Endothelial cell of umbilical vein (primary cell): ENCODE measurements around the gene MAP4K1. TPM values are rescaled to one million over a fixed set of nuclear protein-coding genes. Genes with fewer than 3 reads are reported as not detected.

Source experiments
- BruUV-seq: library from RNA; stranded (reverse); fragments of 400-500 nt; replicated peaks from 2 replicates; lab custom pipeline; 2021; lab: Mats Ljungman, UMichigan
- CTCF ChIA-PET: fragments of 300-600, 350-600 bp; sonication (Branson Sonifier 250); formaldehyde crosslinking; loops from one replicate; lab custom pipeline; 2021; ENCODE audit warnings: antibody characterized with exemption, inconsistent platforms; lab: Charles Lee
- POLR2A ChIA-PET: fragments of 300-600, 350-600 bp; sonication (Branson Sonifier 250); formaldehyde crosslinking; loops from one replicate; lab custom pipeline; 2021; ENCODE audit warnings: antibody characterized with exemption, inconsistent platforms; lab: Charles Lee
- DNase-seq: peaks from one replicate; pipeline ENCODE4 v3.0.0-alpha.2; 2011; ENCODE audit warnings: low read depth, low spot score
- FAIRE-seq: peaks from 2 replicates; lab custom pipeline; 2011; peaks lifted over from hg19 to GRCh38; lab: Jason Lieb, UNC
- H2AFZ ChIP-seq: 2 replicates; pipeline ENCODE4 v1.6.0; 2012; ENCODE audit warnings: low read depth, low read length, control low read depth, inconsistent platforms
- H3K27ac ChIP-seq: 2 replicates; pipeline ENCODE4 v1.5.1; 2011; ENCODE audit warnings: low read depth, mild to moderate bottlenecking, control low read depth, low read length, moderate library complexity; ENCODE audit not compliant: insufficient read depth
- H3K27me3 ChIP-seq, 2 experiments: 2 replicates each; pipeline versions ENCODE4 v1.6.0 to v1.6.1; 2011; ENCODE audit warnings: low read length in 2 of 2, mixed read lengths in 1 of 2; ENCODE audit not compliant: control insufficient read depth in 2 of 2, insufficient read depth in 2 of 2
- H3K36me3 ChIP-seq, 2 experiments: 2 replicates in 1 of 2; 3 replicates in 1 of 2; pipeline ENCODE4 v1.5.1; 2011; ENCODE audit warnings: low read length in 2 of 2, mild to moderate bottlenecking in 1 of 2, moderate library complexity in 1 of 2; ENCODE audit not compliant: control insufficient read depth in 2 of 2, insufficient read depth in 2 of 2; ENCODE audit errors: extremely low read depth in 1 of 2
- H3K4me1 ChIP-seq: 3 replicates; pipeline ENCODE4 v1.5.1; 2011; ENCODE audit warnings: mild to moderate bottlenecking, low read length; ENCODE audit not compliant: control insufficient read depth, insufficient read depth; ENCODE audit errors: extremely low read depth
- H3K4me2 ChIP-seq: 2 replicates; pipeline ENCODE4 v1.6.1; 2011; ENCODE audit warnings: low read length, control low read depth, mixed read lengths; ENCODE audit not compliant: insufficient read depth
- H3K4me3 ChIP-seq, 3 experiments: fragments of 200-600 bp in 1 of 3; sonication (generic), shearing (Covaris generic) in 1 of 3; replicated peaks in 1 of 3; 2 replicates each; pipeline ENCODE4 v1.5.1; 2011 to 2016; ENCODE audit warnings: control low read depth in 3 of 3, low read length in 3 of 3, mild to moderate bottlenecking in 2 of 3, inconsistent platforms in 1 of 3, low read depth in 1 of 3, moderate library complexity in 1 of 3; ENCODE audit not compliant: insufficient read depth in 1 of 3
- H3K79me2 ChIP-seq: 2 replicates; pipeline ENCODE4 v1.6.0; 2012; ENCODE audit warnings: low read length, inconsistent platforms; ENCODE audit not compliant: control insufficient read depth, insufficient read depth
- H3K9ac ChIP-seq: replicated peaks from 2 replicates; pipeline ENCODE3; 2011; ENCODE audit warnings: low read length, control low read depth; ENCODE audit not compliant: insufficient read depth; ENCODE audit errors: extremely low read depth
- H3K9me1 ChIP-seq: replicated peaks from 3 replicates; pipeline ENCODE4 v1.6.0; 2011; ENCODE audit warnings: mild to moderate bottlenecking, low read length; ENCODE audit not compliant: control insufficient read depth, insufficient read depth; ENCODE audit errors: extremely low read depth
- H3K9me3 ChIP-seq: replicated peaks from 2 replicates; pipeline ENCODE4 v1.5.1; 2012; ENCODE audit warnings: low read length, inconsistent platforms; ENCODE audit not compliant: control insufficient read depth, insufficient read depth
- H4K20me1 ChIP-seq: replicated peaks from 2 replicates; pipeline ENCODE3; 2011; ENCODE audit warnings: mild to moderate bottlenecking, low read length; ENCODE audit not compliant: control insufficient read depth, insufficient read depth; ENCODE audit errors: extremely low read depth
- CTCF ChIP-seq, 2 donors: IDR thresholded peaks; 1 replicate in 1 of 2; 2 replicates in 1 of 2; pipeline ENCODE4 v1.5.1; 2011; ENCODE audit warnings: low read length in 2 of 2, mild to moderate bottlenecking in 2 of 2, moderate library complexity in 2 of 2, control low read depth in 1 of 2, inconsistent platforms in 1 of 2, low read depth in 1 of 2; ENCODE audit not compliant: insufficient read depth in 1 of 2; ENCODE audit errors: extremely low read depth in 1 of 2
- EZH2 ChIP-seq: IDR thresholded peaks from 2 replicates; pipeline ENCODE4 v1.6.1; 2012; ENCODE audit warnings: borderline replicate concordance, low read depth, mild to moderate bottlenecking, moderate library complexity, low read length, inconsistent platforms; ENCODE audit not compliant: severe bottlenecking
- FOS ChIP-seq: IDR thresholded peaks from 2 replicates; pipeline ENCODE4 v1.6.1; 2011; ENCODE audit warnings: mild to moderate bottlenecking, low read length, moderate library complexity, borderline replicate concordance; ENCODE audit not compliant: insufficient read depth
- GATA2 ChIP-seq: IDR thresholded peaks from 2 replicates; pipeline ENCODE4 v1.7.0; 2011; ENCODE audit warnings: low read depth, mild to moderate bottlenecking, moderate library complexity, mixed read lengths, low read length; ENCODE audit not compliant: insufficient read length, insufficient read depth
- JUN ChIP-seq: IDR thresholded peaks from 2 replicates; pipeline ENCODE4 v1.6.1; 2011; ENCODE audit warnings: borderline replicate concordance, low read depth; ENCODE audit not compliant: insufficient read length, insufficient read depth
- MYC ChIP-seq: IDR thresholded peaks from one replicate; pipeline ENCODE4 v1.6.1; 2011; ENCODE audit warnings: mild to moderate bottlenecking, low read depth, low read length
- POLR2A ChIP-seq: IDR thresholded peaks from 2 replicates; pipeline ENCODE4 v1.6.1; 2012; ENCODE audit warnings: low read depth, mild to moderate bottlenecking, control low read depth, low read length
- POLR2AphosphoS5 ChIP-seq: IDR thresholded peaks from 2 replicates; pipeline ENCODE4 v1.6.1; 2012; ENCODE audit warnings: low read depth, mild to moderate bottlenecking, control low read depth, low read length, moderate library complexity; ENCODE audit not compliant: insufficient read depth
- dilution Hi-C: fragments of 300-500 bp; cut with MboI; formaldehyde crosslinking; loops from one replicate; pipeline ENCODE4 v1.15.0; 2019; ENCODE audit warnings: low sequenced_read_pairs; ENCODE audit not compliant: extremely low pct_ligation_motif_present
- intact Hi-C: fragments of 100-400 bp; cut with micrococcal nuclease; formaldehyde crosslinking; loops from one replicate; pipeline ENCODE4 v1.10.0; 2022
- polyA plus RNA-seq, 4 experiments: library from polyadenylated mRNA; depleted of rRNA in 3 of 4; stranded (reverse) in 3 of 4; unstranded in 1 of 4; fragments of >200 nt; gene quantifications; 2 replicates each; pipeline versions ENCODE4 v1.2.1 to v1.2.3, GENCODE V29; 2011 to 2012; ENCODE audit warnings: missing spikeins in 1 of 4
- total RNA-seq: library from RNA; stranded (reverse); gene quantifications from 2 replicates; pipeline ENCODE4 v1.2.3, GENCODE V29; 2021
- TF ChIP-seq, protein P1 (sequence below): IDR thresholded peaks from 2 replicates; pipeline ENCODE4 v1.6.1; 2011; ENCODE audit not compliant: insufficient read depth, insufficient read length

MAP4K1 gene
- total and polyA plus RNA-seq, 2 donors (not counting 3 experiments of a cell fraction or from before 2014, with no cell fraction given) = 0.12 to 1.6 TPM

- ChIA-PET CTCF (no interaction called here), POLR2A (no interaction called here)
- Histone ChIP-seq H3K27me3 (no peaks in the 10 kb centered on the region), H3K4me3 (no peak overlapping the region), H3K27ac (no peak overlapping the region), H3K79me2 (no peaks in the 10 kb centered on the region), H3K9me3 (no peaks in the 10 kb centered on the region), H4K20me1 (no peaks in the 10 kb centered on the region), H2AFZ (no peak overlapping the region), H3K4me2 (no peak overlapping the region), H3K9ac (no peak overlapping the region), H3K9me1 (no peaks in the 10 kb centered on the region), H3K4me1 (no peaks in the 10 kb centered on the region), H3K36me3 (no peaks in the 10 kb centered on the region)
- DNase-seq (no peak), FAIRE-seq (no peak)
- intact Hi-C loops (no loop called here), dilution Hi-C loops (no loop called here)
- TF ChIP-seq CTCF (IDR thresholded peaks at IDR 0.05; ENCODE audit: extremely low read depth in 1 of 2, insufficient read depth in 1 of 2, low read depth in 1 of 2, low read length in 2 of 2) (no peak), FOS (no peak), EZH2 (no peak), POLR2AphosphoS5 (no peak), MYC (no peak), GATA2 (no peak), JUN (no peak), POLR2A (no peak)
- TF ChIP-seq, protein P1, sequence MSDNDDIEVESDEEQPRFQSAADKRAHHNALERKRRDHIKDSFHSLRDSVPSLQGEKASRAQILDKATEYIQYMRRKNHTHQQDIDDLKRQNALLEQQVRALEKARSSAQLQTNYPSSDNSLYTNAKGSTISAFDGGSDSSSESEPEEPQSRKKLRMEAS = no peak
- BruUV-seq = no TSS peak
Measured at GRCh38 chr19:38557205-38557799, 60.5 kb downstream of the MAP4K1 start.
